NCI-H2196 treated with DMSO at 0.1 percent for 48 hours (cell line): Measurements from ENCODE around the gene PCDHB1.
"Not testable (repeated sequence)": the region's sequence is repeated elsewhere in the genome, so short reads cannot be mapped to it uniquely, and the experiment has no call there.

Source experiments
- DNase-seq: peaks from one replicate; lab custom pipeline; 2025; ENCODE audit not compliant: unreplicated experiment; lab: John Stamatoyannopoulos, UW

PCDHB1 gene

GRCh38 chr5:141082228-141082627 lies 31.1 kb downstream of the PCDHB1 start:
- DNase-seq, result no peak

- peak; percentile 64 for DNase-seq
Measured at GRCh38 chr5:141084487-141084989, 33.4 kb downstream of the PCDHB1 start.

DNA sequence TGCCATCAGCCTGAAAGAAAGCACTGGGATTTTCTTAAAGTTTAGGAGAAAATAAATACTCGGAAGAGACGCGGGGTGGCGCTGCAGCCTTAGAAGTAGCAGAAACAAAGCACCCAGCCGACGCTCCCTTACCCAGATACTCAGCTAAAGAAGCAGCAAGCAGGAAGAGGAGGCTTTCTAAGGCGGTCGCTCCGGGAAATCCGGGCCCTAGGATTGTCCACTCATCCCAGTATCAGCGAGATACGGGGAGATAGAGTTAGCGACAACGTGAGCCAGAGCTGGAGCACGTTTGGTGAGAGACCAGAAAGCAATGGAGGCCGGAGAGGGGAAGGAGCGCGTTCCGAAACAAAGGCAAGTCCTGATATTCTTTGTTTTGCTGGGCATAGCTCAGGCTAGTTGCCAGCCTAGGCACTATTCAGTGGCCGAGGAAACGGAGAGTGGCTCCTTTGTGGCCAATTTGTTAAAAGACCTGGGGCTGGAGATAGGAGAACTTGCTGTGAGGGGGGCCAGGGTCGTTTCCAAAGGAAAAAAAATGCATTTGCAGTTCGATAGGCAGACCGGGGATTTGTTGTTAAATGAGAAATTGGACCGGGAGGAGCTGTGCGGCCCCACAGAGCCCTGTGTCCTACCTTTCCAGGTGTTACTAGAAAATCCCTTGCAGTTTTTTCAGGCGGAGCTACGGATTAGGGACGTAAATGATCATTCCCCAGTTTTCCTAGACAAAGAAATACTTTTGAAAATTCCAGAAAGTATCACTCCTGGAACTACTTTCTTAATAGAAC lies 43.5 kb downstream of the PCDHB1 start, which contains the start of gene PCDHB2:
Gene PCDHB2 (plus strand): TSS at position 135 of the 782 bp plus-strand sequence. CDS start 176 bp downstream, at position 311.
- DNase-seq, result no peak

GRCh38 chr5:141095263-141095641 lies 44.1 kb downstream of the PCDHB1 start:
- no peak for DNase-seq

- not testable (repeated sequence) for DNase-seq
Measured at GRCh38 chr5:141096181-141096580, 45.0 kb downstream of the PCDHB1 start.

- DNase-seq, result not testable (repeated sequence)
Measured at GRCh38 chr5:141096586-141096985, 45.4 kb downstream of the PCDHB1 start.

DNA sequence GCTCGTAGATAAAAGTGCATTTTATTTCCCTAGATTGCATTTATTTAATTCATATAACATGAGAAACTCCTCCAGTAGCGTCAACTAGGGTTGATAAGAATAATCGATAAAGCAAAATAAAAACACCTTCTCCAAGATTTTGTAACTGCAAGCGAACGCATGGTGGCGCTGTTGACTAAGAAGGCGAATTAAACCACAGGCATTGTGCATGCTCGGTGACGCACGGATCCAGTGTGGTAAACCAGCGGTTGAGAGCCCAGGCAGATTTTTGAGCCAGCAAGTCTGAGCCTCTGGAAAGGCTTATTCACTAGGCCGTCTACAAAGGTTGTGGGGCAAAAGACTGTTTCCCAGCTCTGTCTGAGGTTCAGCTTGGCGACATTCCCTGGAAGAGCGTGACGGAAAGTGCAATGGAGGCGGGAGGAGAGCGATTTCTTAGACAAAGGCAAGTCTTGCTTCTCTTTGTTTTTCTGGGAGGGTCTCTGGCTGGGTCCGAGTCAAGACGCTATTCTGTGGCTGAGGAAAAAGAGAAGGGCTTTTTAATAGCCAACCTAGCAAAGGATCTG lies 49.1 kb downstream of the PCDHB1 start, which contains the start of gene PCDHB3:
Gene PCDHB3 (plus strand): TSS at position 231 of the 563 bp plus-strand sequence. CDS start 177 bp downstream, at position 408.
- DNase-seq, result peak; percentile 67

DNA sequence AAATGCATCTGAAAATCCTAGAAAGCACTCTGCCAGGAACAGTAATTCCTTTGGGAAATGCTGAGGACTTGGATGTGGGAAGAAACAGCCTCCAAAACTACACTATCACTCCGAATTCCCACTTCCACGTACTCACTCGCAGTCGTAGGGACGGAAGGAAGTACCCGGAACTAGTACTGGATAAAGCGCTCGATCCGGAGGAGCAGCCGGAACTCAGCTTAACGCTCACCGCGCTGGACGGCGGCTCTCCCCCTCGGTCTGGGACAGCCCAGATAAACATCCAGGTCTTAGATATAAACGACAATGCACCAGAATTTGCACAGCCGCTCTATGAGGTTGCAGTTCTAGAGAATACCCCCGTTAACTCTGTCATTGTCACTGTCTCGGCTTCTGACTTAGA lies 49.9 kb downstream of the PCDHB1 start:
- DNase-seq, result no peak

DNA sequence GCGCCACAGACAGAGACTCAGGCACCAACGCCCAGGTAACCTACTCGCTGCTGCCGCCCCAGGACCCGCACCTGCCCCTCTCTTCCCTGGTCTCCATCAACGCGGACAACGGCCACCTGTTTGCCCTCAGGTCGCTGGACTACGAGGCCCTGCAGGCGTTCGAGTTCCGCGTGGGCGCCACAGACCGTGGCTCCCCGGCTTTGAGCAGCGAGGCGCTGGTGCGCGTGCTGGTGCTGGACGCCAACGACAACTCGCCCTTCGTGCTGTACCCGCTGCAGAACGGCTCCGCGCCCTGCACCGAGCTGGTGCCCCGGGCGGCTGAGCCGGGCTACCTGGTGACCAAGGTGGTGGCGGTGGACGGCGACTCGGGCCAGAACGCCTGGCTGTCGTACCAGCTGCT lies 50.9 kb downstream of the PCDHB1 start:
- not testable (repeated sequence) for DNase-seq

DNA sequence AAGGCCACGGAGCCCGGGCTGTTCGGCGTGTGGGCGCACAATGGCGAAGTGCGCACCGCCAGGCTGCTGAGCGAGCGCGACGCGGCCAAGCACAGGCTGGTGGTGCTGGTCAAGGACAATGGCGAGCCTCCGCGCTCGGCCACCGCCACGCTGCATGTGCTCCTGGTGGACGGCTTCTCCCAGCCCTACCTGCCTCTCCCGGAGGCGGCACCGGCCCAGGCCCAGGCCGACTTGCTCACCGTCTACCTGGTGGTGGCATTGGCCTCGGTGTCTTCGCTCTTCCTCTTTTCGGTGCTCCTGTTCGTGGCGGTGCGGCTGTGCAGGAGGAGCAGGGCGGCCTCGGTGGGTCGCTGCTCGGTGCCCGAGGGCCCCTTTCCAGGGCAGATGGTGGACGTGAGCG lies 51.3 kb downstream of the PCDHB1 start:
- DNase-seq, result not testable (repeated sequence)

DNA sequence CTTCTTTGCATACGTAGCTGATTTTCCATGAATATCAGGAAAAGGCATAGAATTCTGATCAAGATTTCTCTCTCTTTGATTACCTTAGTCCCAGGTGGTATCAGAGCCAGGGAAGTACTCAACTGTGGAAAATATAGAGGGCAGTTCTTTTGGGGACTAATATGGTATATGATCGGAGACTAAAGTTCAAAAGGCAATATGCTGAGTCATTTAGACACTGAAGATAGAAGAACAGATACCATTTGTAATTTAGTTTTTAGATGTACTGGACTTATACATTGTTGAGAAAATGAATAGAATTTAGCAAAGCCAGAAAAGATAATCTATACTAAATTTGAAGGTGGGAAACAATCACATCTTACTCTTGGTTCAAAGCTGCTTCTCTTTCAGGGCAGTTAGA lies 54.2 kb downstream of the PCDHB1 start:
- DNase-seq, result no peak
